ENCODE results near the gene GALR1.
"Not testable (repeated sequence)": the region's sequence is repeated elsewhere in the genome, so short reads cannot be mapped to it uniquely, and the experiment has no call there.

Gene GALR1, protein sequence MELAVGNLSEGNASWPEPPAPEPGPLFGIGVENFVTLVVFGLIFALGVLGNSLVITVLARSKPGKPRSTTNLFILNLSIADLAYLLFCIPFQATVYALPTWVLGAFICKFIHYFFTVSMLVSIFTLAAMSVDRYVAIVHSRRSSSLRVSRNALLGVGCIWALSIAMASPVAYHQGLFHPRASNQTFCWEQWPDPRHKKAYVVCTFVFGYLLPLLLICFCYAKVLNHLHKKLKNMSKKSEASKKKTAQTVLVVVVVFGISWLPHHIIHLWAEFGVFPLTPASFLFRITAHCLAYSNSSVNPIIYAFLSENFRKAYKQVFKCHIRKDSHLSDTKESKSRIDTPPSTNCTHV

DNA sequence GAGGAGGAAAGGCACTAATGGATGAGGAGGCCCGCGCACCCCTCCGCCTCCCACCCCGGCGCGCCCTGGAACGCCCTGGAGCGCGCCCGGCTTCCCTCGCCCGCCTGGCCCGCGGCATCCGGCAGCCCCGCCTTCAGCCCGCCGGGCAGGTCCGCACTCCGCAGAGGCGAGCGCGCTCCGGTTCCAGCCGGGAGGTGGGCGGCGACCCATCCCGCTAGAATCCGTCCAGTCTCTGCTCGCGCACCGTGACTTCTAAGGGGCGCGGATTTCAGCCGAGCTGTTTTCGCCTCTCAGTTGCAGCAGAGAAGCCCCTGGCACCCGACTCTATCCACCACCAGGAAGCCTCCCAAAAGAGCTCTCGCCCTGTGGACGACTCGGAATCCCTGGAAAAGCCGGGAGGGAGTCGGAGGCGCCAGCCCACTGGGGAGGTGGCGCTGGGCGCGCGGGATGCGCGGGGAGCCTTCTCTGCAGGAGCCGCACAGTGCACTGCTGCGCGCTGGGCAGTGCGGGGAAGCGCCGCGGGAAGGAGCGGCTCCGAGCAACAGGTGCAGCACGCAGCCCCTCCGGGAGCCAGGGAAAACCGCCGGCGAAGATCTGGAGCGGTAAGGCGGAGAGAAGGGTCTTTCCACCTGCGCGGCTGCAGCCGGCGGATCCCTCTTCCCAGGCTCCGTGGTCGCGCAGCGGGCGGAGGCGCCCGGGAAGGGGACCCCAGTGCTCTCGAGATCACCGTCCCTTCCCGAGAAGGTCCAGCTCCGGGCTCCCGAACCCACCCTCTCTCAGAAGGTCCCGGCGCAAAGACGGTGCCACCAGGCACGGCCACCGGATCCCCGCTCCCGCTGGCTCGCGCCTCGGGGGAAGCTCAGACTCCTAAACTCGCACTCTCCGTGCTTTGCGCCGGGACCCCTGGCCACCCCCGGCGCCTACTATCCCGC, at the start of gene GALR1:
GALR1 (plus strand) TSS at position 280 of the 932 bp plus-strand sequence. CDS start 701 bp downstream, outside the sequence.
- DNase-seq (ENCODE audit: insufficient read length, low spot score) (no peak), FAIRE-seq (no peak)

DNA sequence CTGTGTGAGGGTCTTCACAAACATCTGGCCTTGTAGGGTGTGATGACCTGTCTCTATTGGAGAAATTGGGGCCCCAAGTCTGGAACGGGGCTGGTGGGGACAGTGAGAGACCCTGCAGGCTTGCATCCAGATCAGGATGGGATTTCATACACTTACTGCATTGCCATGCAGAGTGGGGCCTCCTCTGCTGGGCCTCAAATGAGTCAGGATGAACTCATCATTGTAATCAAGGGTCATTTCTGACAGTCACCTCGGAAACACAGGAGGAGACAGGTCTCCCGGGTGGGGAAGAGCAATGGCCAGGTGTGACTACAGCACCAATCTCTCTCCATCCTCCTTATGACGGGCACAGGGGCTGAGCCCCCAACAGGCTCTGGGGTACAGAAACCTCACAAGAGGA, 48.1 kb upstream of the GALR1 start:
- DNase-seq (ENCODE audit: insufficient read length, low spot score): no peak
- FAIRE-seq: no peak

DNA sequence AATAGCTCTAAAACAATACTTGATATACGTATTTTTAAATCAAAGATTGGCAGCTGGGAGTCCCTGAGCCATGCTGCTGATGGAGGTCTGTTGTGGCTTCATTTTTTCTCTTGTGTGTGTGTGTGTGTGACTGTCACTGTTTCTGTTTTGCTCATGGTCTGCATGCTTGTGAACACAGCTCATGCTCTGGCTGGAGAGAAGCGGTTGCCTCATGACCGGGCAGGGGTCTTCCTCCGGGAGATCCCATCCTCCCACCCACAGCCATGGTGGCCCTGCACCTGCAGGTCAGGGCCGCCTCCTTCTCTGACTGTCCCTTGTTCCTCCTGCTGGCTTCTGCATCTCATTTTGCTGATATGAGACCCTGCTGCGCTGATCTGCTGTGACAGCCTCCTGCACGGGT, 47.3 kb upstream of the GALR1 start:
- no peak for FAIRE-seq
- DNase-seq (ENCODE audit: insufficient read length, low spot score): no peak

DNA sequence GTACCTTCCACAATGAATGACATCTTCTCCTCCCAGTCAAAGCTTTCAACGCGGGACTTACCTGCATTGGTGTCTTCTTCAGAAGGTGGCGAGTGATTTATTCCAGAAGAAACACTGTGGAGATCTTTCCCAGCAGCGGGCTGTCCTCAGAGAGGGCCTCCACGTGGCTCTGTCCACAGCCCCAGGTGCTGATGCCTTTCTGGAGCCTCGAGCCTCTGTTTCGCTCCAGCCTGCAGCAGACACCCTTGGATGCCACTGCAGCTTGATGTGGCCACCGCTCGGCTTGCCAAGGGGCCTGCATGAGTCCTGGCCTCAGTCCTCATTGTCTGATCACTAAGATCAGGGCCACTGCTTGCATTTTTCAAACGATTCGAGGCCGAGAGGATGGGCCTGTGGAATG, 46.6 kb upstream of the GALR1 start:
- DNase-seq (ENCODE audit: insufficient read length, low spot score) (no peak), FAIRE-seq (no peak)

DNA sequence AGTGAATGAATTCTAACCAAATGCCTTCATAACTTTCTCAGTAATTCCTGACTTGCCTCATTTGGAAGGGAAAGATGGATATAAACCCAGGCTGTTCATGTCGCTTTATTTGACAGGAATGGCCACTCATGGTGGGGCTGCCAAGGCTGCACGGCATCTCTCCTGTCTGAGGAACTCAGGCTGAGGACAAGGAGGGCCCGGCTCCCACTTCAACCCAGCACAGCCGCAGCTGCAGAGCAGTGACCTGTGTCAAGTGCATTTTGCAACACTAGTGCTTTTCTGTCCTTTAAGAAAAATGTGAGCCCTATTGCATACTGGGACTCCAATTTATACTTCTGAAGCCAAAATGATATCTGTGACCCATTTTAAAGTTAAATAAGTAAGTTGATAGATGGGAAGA, 45.8 kb upstream of the GALR1 start:
- DNase-seq (ENCODE audit: insufficient read length, low spot score): no peak
- no peak for FAIRE-seq

DNA sequence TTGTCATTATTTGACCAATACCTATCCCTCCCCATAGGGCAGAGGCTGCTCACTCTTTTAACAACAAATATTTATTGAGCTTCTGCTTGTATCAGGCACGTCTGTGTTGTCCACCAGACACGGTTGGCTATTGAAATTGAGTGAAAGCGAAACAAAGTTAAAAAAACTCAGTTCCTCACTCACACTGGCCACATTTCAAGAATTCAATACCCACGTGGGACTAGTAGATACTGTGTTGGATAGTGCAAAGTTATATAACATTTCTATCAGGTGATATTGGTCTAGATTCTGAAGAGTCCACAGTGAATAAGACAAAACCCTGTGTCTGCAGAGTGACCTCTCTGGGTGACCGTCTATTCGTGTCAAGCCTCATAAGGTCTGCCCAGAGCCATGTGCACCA, 43.9 kb upstream of the GALR1 start:
- DNase-seq (ENCODE audit: insufficient read length, low spot score): no peak

DNA sequence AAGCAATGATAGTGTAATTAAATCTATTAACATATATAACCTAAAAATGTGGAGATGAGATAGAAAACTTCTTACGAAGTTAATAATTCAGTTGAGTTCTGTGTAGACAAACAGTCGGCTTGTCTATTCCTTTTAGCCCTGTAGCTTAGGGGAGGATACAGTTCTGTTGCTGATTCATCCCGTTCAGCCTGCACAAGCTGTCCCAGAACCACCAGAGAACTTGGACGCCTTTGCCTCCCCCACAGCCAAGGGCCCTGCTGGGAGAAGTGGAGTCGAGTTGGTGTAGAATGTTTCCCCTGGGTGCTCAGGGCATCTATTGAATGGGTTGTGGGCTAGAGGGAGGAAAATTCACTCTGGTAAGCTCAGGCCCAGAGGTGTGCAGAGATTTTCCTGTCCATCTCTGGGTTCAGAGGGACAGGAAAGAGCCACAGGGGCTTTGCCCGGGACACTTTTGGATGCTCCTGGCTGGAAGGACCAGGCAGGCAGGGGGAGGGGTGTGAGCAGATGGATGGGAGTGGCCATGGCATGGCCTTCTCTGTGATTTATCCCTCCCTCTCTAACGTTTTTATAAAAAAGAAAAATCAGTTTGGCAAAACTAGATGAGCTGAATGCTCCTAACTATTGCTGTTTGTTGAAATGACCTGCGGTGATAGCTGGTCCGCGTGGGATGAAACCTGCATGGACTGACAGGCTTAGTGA, 42.8 kb upstream of the GALR1 start:
- no peak for DNase-seq (ENCODE audit: insufficient read length, low spot score)
- peak; percentile 37 for FAIRE-seq

More for the DNA sequence above, 43.9 kb upstream of the GALR1 start:
- no peak for FAIRE-seq

DNA sequence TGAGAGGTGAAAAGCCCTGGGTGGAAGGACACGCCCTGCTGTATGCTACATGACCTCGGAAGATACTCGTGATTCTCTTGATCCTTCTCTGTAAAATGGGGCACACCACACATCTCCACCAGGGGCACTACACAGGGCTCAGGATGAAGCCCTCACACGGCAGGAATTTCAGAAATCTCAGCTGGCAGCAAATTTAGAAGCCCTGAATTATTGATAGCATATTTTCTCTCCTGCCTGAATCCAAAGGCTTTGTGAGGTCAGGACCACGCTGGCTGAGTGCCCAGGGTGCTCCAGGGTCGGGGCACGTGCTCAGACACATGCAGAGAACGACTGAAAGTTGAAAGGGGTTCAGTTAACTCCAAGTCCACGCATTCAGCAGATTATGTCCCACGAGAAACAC, 42.1 kb upstream of the GALR1 start:
- DNase-seq (ENCODE audit: insufficient read length, low spot score) (peak; percentile 29), FAIRE-seq (no peak)

DNA sequence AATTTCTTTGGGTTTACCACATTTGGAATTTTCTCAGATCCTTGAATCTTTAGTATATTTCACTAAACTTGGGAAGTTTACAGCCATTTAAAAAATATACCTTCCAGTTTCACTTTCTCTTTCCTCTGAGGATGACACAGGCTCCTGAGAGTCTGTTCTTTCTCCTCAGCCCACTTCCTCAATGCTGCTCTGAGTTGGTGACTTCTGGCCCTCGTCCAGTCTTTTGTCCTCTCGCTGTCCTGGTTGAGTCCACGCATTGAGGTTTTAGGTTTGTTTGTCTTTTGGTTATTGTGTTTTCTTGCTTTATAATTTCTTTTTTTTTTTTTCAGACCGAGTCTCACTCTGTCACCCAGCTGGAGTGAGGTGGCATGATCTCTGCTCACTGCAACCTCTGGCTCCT, 40.7 kb upstream of the GALR1 start:
- peak; percentile 85 for FAIRE-seq
- peak; percentile 57 for DNase-seq (ENCODE audit: insufficient read length, low spot score)

DNA sequence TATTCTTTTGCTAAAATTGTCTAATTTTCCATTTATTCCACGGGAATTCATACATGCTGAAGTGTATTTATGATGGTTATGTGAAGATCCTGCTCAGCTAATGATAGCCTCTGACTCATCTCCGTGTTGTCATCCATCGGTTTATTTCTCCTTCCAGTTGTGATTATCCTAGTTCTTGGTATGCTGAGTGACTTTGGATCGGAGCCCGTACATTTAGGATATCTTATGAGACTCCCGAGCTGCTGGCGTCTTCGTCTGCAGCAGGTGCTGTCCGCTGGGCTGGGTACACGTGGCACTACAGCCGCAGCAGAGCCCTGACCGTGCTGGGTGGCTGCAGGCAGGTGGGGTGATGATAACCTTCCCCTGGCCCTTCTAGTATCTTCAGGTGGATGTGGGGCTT, 40.1 kb upstream of the GALR1 start:
- FAIRE-seq (no peak), DNase-seq (ENCODE audit: insufficient read length, low spot score) (no peak)

DNA sequence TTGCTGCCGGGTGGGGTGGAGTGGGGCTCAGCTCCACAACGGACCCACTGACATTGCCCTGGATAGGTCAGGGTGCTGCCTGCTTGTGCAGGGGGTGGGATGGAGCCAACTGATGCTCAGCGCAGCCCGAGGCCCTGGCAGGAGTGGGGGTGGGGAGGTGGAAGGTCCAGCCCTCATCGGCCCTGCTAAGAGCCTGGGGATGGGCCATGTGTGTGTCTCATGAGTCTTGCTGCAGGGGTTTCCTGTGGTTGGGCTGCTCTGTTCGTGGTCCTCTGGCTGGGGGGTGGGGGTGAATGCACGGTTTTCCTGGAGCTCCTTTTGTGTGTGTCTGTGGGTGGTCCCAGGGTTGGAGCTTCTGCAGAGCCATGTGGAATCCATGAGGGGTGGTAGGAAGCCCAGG, 39.4 kb upstream of the GALR1 start:
- no peak for FAIRE-seq
- no peak for DNase-seq (ENCODE audit: insufficient read length, low spot score)

DNA sequence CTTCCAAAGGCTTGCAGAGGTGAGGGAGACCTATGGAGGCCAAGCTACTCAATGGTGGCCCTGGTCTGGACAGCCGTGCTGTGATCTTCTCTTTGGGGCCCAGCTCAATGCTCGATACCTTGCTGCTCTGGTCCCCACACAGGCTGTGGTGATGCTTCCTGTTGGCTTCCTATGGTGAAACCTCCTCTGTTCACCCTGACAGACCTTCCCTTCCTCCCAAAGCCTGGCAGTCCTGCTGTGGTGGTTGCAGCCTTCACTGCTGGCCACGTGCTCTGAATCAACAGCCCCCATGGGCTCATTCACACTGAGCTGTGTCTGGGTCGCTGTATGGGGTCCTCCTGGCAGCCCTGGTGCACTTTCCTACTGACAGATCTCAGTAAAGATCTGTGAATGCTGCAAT, 31.0 kb upstream of the GALR1 start:
- DNase-seq (ENCODE audit: insufficient read length, low spot score) (no peak), FAIRE-seq (no peak)

DNA sequence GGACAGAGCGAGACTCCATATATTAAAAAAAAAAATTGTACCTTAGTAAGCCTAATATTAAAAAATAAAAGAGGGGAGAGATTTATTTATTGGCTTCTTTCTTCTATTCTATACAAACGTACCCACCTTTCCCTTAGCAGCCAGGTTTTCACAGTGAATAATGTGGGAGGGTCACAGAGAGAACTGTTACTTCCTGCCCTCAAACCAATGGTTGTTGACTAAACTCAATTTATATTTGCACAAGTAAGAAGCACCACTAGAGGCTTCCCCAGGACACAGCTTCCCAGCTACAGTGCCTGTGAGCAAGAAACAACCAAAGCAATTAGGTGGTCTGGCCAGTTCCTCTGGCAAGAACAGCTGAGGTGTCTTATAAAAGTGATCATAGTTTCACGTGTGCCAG, 28.9 kb upstream of the GALR1 start:
- DNase-seq (ENCODE audit: insufficient read length, low spot score) (no peak), FAIRE-seq (no peak)

DNA sequence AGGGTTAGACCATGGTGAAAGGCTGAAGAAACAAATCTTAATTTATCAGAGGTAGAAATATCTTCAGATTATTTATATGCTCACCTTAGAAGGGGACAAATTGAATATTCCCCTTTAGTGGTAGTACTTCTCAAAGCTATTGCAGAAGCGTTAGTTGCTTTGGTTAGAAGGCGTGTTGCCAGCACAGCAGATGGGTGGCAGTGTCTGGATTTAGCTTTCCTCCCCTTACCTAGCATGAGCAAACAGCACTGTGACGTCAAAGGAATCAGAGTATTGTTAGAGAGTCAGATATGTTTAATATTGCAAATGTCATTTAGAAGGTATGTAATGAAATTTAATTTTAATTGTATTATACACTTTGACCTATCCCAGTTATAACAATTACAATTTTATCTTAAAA, 27.2 kb upstream of the GALR1 start:
- FAIRE-seq (no peak), DNase-seq (ENCODE audit: insufficient read length, low spot score) (no peak)

DNA sequence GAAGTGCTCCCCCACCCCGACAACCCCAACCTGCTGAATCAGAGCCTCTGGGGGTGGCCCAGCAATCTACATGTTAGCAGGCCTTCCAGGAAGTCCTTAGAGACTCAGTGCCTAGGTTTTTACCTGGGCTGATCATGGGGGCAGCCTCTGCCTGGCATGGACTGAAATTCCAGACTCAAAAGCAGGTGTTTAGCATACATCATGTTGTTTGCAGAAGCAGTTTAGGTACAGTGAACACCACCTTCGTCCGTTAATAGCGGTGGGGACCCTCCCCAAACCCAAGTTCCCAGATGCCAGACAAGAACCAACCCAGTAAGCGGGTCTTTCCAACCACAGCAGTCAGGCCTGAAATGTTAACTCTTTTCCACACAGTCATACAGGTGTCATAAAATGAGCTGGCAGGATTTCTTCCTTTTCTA, 26.4 kb upstream of the GALR1 start:
- no peak for FAIRE-seq
- DNase-seq (ENCODE audit: insufficient read length, low spot score): no peak

DNA sequence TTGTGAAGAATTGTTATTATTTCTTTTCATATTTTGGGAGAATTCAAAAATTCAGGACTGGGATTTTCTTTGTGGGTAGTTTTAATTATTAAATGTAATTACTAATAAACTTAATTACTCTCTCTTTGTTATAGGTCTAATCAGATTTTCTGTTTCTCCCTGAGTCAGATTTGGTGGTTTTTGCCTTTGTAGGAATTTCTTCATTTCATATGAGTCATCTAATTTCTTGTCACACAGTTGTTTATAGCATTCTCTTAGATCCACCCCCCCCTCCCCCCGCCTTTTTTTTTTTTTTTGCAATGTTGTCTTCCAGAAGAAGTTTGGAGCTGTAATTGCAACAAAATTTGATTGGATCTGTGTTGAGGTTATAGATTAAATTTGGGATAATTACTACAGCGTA, 26.0 kb upstream of the GALR1 start:
- DNase-seq (ENCODE audit: insufficient read length, low spot score): no peak
- FAIRE-seq: no peak

DNA sequence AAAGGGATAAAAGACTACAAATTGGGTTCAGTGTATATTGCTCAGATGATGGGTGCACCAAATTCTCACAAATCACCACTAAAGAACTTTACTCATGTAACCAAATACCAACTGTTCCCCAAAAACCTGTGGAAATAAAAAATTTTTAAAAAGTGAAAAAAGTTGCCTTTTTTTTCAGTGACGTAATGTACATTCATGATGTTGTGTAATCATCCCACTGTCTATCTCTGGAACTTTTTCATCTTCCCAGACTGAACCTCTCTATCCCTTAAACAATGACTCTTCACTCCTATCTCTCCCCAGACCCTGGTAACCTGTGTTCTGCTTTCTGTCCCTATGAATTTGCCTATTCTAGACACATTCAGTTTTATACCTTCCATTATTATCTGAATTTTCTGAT, 19.0 kb upstream of the GALR1 start:
- DNase-seq (ENCODE audit: insufficient read length, low spot score): no peak
- no peak for FAIRE-seq

DNA sequence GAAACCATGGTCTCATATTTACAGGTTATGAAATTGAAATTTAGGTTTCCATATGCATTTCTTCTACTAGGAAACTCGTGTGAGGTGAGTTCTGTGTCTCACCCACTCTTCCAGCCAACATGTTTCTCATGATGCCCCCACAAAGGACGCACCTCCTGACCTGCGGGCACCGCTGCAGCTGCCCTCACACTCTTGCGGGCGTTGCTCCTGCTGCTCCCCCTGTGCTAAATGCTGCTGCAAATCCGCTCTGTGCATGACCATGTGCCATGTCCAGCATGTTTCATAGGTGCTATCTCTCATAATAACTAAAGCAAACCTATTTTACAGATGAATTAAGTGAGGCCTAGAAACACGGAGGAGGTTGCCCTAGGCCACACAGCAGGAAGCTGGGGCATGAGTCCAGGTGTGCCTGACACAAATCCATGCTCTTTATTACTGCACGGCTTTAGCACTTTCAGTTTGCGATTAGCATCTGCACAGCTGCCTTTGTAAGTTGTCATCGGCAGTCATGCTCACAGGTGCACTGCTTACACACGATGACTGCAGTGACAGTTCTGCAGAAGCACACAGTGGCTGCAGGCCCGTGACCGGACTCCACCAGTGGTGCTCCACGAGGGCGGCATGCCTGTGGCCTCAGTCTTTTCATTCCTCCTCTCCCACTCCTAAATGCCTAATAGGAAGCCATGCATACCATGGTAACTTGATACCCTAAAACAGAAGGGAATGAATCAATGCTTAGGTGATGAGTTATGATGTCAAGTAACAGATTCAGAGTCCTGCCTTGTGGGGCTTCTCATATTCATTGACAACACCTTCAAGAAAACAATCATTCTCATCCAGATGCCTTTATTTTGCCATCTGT, 14.9 kb upstream of the GALR1 start:
- FAIRE-seq (no peak), DNase-seq (ENCODE audit: insufficient read length, low spot score) (no peak)

DNA sequence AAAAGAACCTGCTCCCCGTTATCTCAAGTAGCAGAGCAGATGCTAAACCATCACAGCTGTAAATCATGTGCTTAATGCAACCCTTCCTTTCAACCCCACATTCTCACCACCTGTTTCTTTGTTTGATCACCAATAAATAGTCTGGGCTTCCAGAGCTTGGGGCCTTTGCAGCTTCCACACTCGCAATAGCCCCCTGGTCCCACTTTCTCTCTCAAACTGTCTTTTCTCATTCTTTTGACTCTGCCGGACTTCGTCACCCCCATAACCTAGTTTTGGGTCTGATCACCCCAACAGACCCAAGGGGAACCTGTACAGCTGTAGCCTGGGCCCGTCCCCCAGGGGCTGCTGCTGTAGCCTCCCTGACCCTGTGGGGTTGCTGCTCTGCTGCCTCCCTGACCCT, 10.4 kb upstream of the GALR1 start:
- DNase-seq (ENCODE audit: insufficient read length, low spot score): not testable (repeated sequence)

DNA sequence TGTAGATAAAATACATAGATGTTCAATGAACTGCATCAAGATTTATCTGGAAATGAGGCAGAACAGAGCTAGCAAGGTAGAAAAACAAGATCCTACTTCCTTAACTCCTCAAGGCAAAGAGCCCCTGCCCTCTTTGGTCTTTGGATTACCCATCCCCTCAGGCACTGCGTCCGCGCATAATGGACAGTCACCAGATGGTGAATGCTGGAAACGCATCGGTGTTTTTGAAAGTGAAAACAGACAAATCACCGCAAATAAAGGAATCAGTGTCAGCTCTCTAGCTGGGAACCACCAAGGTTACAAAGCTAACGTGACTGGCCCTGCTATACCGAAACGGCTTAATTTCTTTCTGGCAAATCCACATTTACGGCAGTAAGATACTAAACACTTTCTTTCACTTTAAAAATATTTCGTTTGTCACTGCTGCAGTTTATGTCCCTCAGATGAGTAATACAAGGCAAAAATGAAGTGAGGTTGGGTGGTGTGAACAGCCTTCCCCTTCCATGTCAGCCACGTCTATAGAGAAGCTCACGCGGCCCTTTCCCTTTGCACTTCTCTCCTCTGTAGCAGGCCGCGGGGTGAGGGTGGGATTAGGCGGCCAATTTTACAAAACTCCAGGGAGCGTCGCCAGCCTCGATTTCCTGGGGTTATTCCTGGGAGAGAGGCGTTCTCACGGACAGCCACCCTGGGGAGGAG, 627 bp upstream of the GALR1 start:
- no peak for FAIRE-seq

More for the DNA sequence above, 10.4 kb upstream of the GALR1 start:
- FAIRE-seq: not testable (repeated sequence)

More for the DNA sequence above, 627 bp upstream of the GALR1 start:
- no peak for DNase-seq (ENCODE audit: insufficient read length, low spot score)

Data from GM19239 (cell line).